Activated CD8-positive, alpha-beta memory T cell treated with anti-CD3 and anti-CD28 coated beads, Interleukin-2, amount 50 U/mL, for 1 hour (primary cell): ENCODE data around the gene TPRG1L.
A peak's percentile ranks its signal among the peaks of the same experiment; 100 is the strongest.
"Not testable (repeated sequence)": the region's sequence is repeated elsewhere in the genome, so short reads cannot be mapped to it uniquely, and the experiment has no call there.

Source experiments
- DNase-seq: peaks from one replicate; pipeline ENCODE4 v3.0.0-alpha.2; 2020; ENCODE audit errors: extremely low read depth

TPRG1L gene

GRCh38 chr1:3624200-3625136 lies at the start of gene TPRG1L:
TSS of gene TPRG1L (plus strand) at chr1:3625015. CDS start at chr1:3625073, 58 bp downstream.
- DNase-seq = peak; percentile 93

- DNase-seq = not testable (repeated sequence)
These were observed 49.3 kb upstream of the TPRG1L start for GRCh38 chr1:3575515-3575914.

GRCh38 chr1:3575993-3576392 lies 48.8 kb upstream of the TPRG1L start:
- no peak for DNase-seq

GRCh38 chr1:3577300-3577699 lies 47.5 kb upstream of the TPRG1L start:
- no peak for DNase-seq

DNA sequence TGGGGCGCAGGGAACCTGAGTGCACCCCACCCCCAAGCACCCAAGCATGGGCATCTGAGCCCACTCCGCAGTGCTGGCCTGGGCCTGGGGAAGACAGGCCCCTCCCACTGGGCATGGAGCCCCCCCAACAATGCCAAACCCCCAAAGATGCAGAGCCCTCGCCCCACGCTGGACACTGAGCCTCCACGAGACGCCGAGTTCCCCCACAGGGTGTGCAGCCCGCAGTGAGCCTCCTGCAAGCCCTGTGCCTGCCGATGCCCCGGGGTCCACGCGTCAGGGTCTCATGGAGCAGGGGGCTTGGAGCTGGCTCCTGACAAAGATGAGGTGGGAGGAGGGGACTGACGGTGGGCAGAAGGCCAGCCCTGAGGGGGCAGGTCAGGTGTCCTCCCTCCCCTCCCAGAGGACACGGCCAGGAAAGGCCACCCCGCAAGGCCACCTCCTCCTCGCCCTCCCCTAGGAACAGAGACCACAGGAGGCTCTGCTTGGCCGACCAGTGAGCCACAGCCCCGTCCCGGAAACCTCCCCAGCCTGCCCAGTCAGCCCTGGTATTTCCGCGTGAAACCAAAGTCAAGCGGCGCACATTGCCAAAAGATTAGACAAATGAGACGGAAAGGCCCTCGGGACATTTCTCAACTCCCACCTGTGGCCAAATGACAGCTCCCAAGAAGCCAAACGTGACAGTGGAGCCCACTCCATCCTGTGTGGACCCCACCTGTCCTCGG lies 46.9 kb upstream of the TPRG1L start:
- DNase-seq = no peak

GRCh38 chr1:3578433-3578805 lies 46.4 kb upstream of the TPRG1L start:
- no peak for DNase-seq

DNA sequence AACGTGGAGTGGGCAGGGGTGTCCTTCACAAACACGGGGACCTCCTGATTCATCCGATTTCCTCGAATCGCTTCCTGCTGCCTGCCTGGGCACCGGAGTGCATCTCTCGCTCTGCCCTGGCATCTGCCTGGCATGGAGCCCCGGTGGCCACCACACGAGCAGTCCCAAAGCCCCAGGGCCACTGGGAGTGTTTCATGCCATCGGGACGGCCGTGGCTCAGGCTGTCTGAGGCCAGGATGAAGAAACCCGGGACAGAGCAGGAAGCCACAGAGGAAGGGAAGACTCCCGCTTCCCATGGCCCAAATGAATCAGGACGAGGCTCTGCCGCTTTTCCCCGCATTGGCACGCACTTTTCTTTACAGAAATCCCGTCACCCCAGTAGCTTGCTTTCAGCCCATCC lies 45.9 kb upstream of the TPRG1L start:
- no peak for DNase-seq

DNA sequence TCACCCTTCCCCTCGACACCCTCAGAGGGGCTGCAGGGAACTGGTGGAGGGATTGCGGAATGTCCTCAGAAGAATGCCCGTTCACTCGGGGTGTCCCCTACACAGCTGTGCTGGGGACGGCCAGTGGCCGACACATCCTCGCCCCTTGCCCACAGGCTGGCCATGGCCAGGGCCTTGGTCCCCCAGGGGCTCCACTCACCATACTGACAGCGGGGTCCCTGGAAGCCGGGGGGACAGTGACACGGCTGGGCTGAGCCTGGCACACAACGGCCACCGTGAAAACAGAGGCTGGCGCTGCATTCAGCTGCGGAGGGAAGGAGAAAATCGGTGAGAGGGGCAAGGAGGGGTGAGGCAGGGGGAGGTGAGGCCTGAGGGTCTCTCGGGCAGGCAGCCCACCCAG lies 45.2 kb upstream of the TPRG1L start:
- DNase-seq = no peak

GRCh38 chr1:3580231-3580630 lies 44.6 kb upstream of the TPRG1L start:
- no peak for DNase-seq

DNA sequence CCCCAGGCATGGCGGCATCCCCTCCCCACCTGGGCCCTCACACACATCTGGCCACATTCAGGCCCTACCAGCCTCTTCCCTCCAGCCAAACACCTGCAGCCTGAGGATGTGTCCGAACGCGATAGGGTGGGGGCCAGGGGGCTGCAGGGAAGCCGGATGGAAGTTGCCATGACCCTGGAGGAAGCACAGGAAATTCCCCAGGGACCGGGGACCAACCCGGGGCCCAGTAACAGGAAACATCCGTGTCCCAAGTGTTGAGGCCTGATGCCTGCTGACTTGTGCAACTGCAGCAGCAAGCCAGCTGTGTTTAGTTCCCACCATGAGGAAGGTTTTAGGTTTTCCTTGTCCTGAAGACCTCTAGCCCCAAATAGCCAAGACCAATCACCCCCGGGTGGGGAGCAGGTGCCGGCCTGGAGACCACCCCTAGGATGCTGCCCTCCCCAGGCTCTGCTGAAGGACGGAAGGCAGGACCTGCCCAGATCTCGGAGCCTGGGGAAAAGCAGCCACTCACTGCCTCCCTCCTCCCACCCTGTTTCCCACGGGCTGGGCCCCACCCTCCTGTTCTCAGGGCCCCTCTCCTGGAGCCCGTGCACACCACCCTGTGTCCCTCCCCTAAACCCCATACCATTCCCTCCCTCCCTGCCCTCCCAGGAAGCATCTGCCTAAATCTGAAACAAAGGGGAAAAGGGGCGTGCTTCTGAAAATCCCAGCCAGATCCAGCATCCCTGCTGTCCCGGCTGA lies 43.3 kb upstream of the TPRG1L start:
- DNase-seq = no peak

DNA sequence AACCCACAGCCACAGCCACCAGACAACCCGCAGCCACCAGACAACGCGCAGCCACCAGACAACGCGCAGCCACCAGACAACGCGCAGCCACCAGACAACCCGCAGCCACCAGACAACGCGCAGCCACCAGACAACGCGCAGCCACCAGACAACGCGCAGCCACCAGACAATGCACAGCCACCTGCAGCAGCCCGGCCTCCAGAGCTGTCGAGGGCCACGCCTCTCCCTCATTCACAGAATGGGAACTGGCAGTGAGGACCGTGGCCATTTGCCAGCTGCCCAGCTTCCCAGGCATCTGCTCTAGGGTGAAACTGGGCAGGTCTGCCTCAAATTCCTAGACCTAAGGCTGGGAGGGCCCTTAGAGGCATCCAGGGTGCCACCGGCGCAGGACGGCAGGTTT lies 41.1 kb upstream of the TPRG1L start:
- DNase-seq = not testable (repeated sequence)

- DNase-seq = no peak
These were observed 39.9 kb upstream of the TPRG1L start for GRCh38 chr1:3584915-3585314.

DNA sequence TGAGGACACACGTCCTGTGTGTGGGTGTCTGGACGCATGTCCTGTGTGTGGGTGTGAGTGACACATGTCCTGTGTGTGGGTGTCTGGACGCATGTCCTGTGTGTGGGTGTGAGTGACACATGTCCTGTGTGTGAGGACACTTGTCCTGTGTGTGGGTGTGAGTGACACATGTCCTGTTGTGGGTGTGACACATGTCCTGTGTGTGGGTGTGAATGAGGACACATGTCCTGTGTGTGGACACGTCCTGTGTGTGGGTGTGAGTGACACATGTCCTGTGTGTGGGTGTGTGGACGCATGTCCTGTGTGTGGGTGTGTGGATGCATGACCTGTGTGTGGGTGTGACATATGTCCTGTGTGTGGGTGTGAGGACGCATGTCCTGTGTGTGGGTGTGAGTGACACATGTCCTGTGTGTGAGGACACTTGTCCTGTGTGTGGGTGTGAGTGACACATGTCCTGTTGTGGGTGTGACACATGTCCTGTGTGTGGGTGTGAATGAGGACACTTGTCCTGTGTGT lies 39.4 kb upstream of the TPRG1L start:
- DNase-seq = not testable (repeated sequence)

DNA sequence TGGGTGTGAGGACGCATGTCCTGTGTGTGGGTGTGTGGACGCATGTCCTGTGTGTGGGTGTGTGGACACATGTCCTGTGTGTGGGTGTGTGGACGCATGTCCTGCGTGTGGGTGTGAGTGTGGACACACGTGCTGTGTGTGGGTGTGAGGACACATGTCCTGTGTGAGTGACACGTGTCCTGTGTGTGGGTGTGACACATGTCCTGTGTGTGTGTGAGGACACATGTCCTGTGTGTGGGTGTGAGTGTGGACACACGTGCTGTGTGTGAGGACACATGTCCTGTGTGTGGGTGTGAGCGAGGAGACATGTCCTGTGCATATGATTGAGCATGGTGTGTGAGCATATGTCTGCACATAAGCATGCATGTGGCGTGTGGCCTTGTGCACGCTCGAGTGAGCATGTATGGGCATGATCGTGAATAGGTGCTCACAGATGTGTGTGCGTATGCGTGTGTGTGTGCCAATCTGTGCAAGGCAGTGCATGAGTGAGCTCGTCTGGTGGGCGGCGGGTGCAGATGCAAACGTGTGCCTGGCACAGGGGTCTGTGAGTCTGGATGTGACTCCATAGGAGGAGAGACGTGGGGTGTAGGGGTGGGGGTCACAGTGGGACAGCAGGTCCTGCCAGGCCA lies 38.8 kb upstream of the TPRG1L start:
- no peak for DNase-seq

- DNase-seq = no peak
These were observed 37.6 kb upstream of the TPRG1L start for GRCh38 chr1:3586986-3587759.

- DNase-seq = no peak
These were observed 36.4 kb upstream of the TPRG1L start for GRCh38 chr1:3588395-3588794.

DNA sequence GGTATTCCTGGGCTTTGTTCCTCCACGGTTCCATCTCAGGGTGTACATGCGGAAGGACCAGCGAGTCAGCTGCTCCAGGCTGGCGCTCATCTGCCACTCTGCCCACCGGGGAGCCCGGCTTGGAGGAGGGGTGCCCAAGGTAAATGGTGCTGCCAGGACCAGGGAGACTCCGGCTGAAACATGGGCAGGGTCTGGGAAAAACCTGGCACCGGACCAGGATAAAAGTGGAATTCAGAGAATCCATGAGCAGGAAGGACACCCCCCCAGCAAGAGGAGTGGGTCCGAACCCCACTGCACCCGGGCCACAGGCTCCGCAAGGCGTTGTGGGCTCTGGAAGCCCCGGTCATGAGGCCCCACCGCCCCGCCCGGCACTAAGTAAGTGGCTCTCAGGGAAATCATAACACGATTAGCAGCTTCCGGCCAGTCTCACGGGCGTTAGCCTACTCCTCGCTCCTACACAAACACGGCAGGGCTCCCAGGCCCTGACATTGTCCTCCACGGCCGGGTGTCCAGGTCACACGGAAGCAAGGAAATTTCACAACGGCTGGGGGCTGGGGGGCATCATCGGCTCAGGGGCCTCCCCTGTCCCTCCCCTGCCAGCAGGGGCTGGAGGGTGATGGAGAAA lies 34.6 kb upstream of the TPRG1L start:
- DNase-seq = no peak

- no peak for DNase-seq
These were observed 33.6 kb upstream of the TPRG1L start for GRCh38 chr1:3590951-3591865.

- no peak for DNase-seq
These were observed 31.5 kb upstream of the TPRG1L start for GRCh38 chr1:3593334-3593733.
